ENCODE results near the gene BATF2.

GRCh38 chr11:64996327-64996709, 453 bp downstream of the BATF2 start:
- TF ChIP-seq EZH2 (optimal IDR thresholded peaks at IDR 0.05; ENCODE audit: low read depth, low read length) (no peak), CTCF (IDR thresholded peaks at IDR 0.05; ENCODE audit: low read length) (no peak)

Measured in MM.1S (cell line).